ACC112 (cell line): ENCODE data around the gene HJV.
A peak's percentile ranks its signal among the peaks of the same experiment; 100 is the strongest.

Experiments
- H2AFZ ChIP-seq: fragments of 200-600 bp; sonication (generic); one replicate; pipeline ENCODE4 v1.6.0; 2017; ENCODE audit warnings: antibody characterized with exemption, low read length; ENCODE audit not compliant: unreplicated experiment
- H3K27ac ChIP-seq: fragments of 200-600 bp; sonication (generic); 2 replicates; pipeline ENCODE4 v1.5.1; 2014; ENCODE audit warnings: low read depth, mild to moderate bottlenecking, antibody characterized with exemption, low read length, moderate library complexity
- H3K27me3 ChIP-seq: fragments of 200-600 bp; sonication (generic); 2 replicates; pipeline ENCODE4 v1.6.1; 2014; ENCODE audit warnings: mild to moderate bottlenecking, antibody characterized with exemption, low read length, moderate library complexity, mixed read lengths; ENCODE audit not compliant: insufficient read depth
- H3K36me3 ChIP-seq: fragments of 200-600 bp; sonication (generic); 2 replicates; pipeline ENCODE4 v1.6.1; 2016; ENCODE audit warnings: mild to moderate bottlenecking, antibody characterized with exemption, low read length, moderate library complexity, mixed read lengths; ENCODE audit not compliant: insufficient read depth
- H3K4me1 ChIP-seq: fragments of 200-600 bp; sonication (generic); one replicate; pipeline ENCODE4 v1.6.1; 2016; ENCODE audit warnings: low read length, mixed read lengths; ENCODE audit not compliant: insufficient read depth, unreplicated experiment, control insufficient read depth
- H3K4me3 ChIP-seq: fragments of 200-600 bp; sonication (generic); 2 replicates; pipeline ENCODE4 v1.5.1; 2014; ENCODE audit warnings: mild to moderate bottlenecking, low read depth, low read length
- H3K79me2 ChIP-seq: fragments of 200-600 bp; sonication (generic); one replicate; pipeline ENCODE4 v1.6.0; 2016; ENCODE audit warnings: low read length; ENCODE audit not compliant: control insufficient read depth, unreplicated experiment, insufficient read depth

Gene HJV

DNA sequence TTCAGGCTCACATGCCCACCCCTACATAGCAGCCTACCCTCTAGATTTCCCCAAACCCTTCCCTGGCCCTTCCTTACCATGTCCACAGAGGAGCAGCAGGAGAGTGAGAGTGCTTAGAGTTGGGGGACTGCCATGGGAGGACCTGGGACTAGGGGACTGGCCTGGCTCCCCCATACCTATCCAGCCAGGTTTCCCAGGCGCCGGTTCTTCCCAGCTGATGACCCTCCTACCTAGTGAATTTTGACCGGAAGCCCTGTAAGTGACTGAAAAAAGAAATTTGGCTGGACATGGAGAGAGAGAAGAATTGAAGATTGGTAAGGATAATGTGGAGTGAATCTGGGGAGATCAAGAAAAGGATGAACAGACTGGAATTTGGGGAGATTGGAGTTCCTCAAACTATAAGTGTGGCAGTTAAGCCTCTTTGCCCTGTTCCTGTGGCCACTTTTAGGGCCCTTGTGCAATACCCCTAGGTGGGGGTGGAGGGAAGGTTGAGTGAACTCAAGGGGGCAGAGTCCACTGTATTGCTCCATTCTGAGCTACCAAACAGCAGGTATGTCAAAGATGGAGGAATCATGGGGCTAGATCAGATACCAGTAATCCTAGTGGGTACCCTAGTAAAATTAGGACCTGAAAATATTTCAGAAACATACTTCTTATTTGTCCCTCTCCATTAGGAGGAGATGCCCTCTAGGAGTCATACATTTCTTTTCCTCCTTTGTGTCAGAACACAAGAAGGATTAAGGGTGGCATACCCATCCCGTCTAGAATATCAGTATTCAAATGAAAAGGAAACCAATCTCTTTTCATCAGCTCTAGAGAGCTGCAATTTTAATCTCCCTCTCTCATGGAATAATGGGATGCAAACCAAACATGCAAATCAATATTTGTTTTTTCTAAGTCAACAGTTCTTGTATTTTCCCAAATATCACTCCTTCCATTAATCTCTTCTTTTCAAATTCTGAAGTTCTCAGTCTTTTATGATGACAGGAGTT is 1.2 kb downstream of the HJV start:
- no peak overlapping the region for H2AFZ ChIP-seq
- H3K27me3 ChIP-seq: peaks cover 46% of the 10 kb centered on the region
- no peaks in the 10 kb centered on the region for H3K4me1 ChIP-seq
- H3K27ac ChIP-seq: no peak overlapping the region
- no peaks in the 10 kb centered on the region for H3K79me2 ChIP-seq
- no peaks in the 10 kb centered on the region for H3K36me3 ChIP-seq
- H3K4me3 ChIP-seq: no peak overlapping the region

DNA sequence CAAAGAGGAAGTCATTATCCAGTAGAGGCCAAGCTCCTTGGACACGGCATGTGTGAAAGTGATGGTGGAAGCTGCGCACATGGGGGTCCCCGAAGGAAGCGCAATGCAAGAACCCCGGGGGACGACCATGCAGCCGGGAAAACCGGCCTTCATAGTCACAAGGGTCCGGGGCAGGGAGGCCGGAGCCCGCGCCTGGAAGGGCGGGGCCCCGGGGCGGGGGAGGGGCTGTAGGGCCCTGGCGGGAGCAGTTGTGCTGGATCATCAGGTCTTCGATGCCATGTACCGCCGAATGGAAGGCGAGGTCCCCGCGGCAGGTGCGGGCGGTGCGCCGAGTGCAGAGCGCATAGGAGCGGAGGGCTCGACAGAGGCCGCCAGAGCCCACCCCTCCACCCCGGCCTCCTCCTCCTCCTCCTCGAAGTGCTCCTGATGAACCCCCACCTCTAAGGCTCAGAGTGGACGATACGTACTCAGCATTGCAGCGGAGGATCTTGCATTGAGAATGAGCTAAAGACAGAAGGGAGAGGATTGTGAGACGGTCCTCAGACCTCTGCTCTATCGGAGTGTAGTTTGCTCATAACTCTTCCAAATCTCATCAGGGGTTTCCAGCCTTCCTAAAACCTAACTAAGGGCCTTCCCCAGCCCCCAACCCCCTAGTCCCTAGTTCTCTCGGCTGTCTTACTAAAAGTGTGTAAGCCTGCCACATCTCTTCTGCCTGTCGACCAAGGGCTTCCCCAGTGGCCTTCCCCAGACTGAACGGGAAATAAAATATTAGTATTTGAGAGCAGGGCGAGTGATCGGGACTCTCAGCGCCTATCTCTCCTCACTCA is 2.1 kb downstream of the HJV start:
- Histone ChIP-seq H3K36me3 (no peaks in the 10 kb centered on the region), H3K27ac (no peak overlapping the region), H2AFZ (no peak overlapping the region), H3K4me1 (no peaks in the 10 kb centered on the region), H3K4me3 (no peak overlapping the region), H3K27me3 (peaks cover 46% of the 10 kb centered on the region), H3K79me2 (no peaks in the 10 kb centered on the region)

DNA sequence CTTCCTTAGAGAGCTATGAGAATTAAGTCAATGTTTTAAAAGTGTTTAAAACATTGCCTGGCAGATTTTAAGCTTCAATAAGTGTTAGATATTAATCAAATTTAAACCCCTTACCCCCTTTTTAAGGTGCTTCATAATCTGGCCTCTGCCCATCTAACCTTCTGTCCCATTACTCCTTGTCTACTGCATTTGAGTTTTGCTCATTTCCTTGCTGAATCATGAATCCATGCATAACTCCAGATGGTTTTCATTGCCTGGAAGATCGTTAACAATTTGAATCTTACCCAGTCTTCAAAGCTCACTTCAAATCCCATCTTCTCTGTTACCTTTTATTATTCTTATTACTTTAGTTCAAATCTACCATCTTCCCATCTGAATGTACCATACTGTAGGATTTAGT is 4.6 kb downstream of the HJV start:
- Histone ChIP-seq H3K27me3 (peaks cover 42% of the 10 kb centered on the region), H3K27ac (no peak overlapping the region), H3K4me1 (peaks cover 9% of the 10 kb centered on the region), H3K79me2 (no peaks in the 10 kb centered on the region), H3K36me3 (no peaks in the 10 kb centered on the region), H3K4me3 (no peak overlapping the region), H2AFZ (no peak overlapping the region)

DNA sequence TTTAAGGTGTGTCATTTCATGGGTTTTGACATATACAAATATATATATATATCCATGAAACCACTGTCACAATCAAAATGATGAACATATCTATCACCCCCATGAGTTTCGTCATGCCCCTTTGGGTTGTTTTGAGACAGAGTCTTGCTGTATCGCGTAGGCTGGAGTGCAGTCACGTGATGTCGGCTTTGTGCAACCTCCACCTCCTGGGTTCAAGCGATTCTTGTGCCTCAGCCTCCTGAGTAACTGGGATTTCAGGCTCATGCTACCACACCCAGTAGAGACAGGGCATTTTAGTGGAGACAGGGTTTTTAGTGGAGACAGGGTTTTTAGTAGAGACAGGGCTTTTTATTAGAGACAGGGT is 8.0 kb downstream of the HJV start:
- Histone ChIP-seq H2AFZ (peak overlapping the region; percentile 79), H3K4me3 (no peak overlapping the region), H3K4me1 (peaks cover 9% of the 10 kb centered on the region), H3K27me3 (peaks cover 8% of the 10 kb centered on the region), H3K79me2 (no peaks in the 10 kb centered on the region), H3K36me3 (no peaks in the 10 kb centered on the region), H3K27ac (no peak overlapping the region; the same call in 1 of the 2 replicates)

DNA sequence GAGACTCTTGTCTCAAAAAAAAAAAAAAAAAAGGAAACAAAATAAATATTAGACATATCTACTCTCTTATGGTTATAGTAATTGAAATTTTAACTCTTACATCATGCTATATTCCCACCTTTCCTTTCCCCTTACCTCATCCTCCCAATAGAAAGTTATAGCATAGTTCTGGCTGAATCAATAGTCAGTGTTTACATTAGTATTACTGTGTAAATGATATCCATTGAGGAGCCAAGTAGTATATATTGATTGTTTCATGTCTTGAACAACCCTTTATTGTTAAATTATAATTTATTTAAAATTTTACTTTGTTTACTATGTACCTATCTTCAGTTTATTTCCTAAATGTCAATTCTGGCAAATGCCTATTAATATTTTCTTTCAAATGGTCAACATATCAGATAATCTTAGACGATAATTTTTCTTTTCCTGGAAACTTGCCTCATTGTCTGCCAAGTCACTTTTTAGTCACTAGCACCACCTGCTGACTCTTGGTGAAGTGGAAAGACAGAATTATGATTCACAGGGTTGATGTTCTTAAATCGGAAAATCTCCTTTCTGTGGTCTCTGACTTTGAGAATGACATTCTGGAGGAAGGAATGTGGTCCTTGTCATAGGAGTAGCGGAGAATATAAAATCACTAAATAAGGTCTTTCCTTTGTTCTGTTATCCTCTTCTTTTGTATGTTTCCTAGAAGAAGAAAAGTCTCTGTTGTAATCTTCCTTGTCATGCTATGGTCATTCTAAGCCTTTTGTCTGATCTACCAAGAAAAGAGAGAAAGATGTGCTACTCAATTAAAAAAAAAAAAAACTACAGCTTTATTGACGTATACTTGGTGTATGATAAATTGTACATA is 8.6 kb downstream of the HJV start:
- Histone ChIP-seq H3K27me3 (peaks cover 2% of the 10 kb centered on the region; the same call in 1 of the 2 replicates), H3K36me3 (no peaks in the 10 kb centered on the region), H3K79me2 (no peaks in the 10 kb centered on the region), H3K27ac (peak overlapping the region; percentile 10; the same call in 1 of the 2 replicates), H2AFZ (peak overlapping the region; percentile 79), H3K4me3 (no peak overlapping the region), H3K4me1 (peaks cover 9% of the 10 kb centered on the region)

DNA sequence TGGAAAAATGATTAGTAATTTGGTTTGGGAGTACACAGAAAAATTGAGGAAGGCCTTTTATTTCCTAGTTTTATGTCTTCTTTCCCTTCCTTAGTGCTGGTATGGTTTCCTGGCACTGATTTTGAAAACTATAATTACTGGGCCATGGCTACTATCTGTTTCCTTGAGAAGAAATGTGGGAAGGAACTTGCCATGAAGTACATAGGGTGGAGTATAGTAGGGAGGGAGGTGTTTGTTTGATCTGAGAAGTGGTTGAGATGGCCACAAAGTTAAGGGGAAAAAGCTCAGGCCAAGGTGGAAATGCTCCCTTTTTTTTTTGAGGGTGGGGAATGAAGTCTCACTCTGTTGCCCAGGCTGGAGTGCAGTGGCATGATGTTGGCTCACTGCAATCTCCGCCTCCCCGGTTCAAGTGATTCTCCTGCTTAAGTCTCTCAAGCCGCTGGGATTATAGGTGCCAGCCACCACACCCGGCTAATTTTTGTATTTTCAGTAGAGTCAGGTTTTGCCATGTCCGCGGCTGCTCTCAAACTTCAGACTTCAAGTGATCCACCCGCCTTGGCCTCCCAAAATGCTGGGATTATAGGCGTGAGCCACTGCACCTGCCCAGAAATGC is 11.3 kb downstream of the HJV start:
- no peaks in the 10 kb centered on the region for H3K79me2 ChIP-seq
- no peak overlapping the region for H3K27ac ChIP-seq
- H2AFZ ChIP-seq: no peak overlapping the region
- no peak overlapping the region for H3K4me3 ChIP-seq
- H3K27me3 ChIP-seq: no peaks in the 10 kb centered on the region
- no peaks in the 10 kb centered on the region for H3K36me3 ChIP-seq
- H3K4me1 ChIP-seq: peaks cover 11% of the 10 kb centered on the region

DNA sequence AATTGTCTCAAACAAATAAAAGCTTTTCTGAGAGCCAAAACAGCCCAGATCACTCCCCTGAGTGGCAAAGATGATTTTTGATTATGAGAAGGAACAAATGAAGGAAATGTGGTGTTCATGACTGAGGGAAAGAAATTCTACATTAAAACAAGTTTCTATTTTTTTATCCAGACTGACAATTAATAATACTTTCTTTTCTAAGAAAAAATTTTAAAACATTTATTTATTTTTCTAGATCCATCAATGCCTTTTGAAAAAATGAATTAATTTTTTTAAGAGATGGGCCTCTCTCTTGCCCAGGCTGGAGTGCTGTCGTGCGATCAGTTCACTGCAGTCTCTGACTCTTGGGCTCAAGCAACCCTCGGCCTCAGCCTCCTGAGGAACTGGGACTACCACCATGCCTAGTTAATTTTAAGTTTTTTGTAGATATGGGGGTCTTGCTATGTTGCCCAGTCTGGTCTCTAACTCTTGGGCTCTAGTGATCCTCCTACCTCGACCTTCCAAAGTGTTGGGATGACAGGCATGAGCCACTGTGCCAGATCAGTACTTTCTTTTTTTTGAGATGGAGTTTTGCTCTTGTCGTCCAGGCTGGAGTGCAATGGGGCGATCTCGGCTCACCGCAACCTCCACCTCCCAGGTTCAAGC is 13.9 kb downstream of the HJV start:
- no peak overlapping the region; the same call in 1 of the 2 replicates for H3K27ac ChIP-seq
- no peak overlapping the region for H3K4me3 ChIP-seq
- H3K36me3 ChIP-seq: no peaks in the 10 kb centered on the region
- no peaks in the 10 kb centered on the region for H3K27me3 ChIP-seq
- H3K79me2 ChIP-seq: no peaks in the 10 kb centered on the region
- H2AFZ ChIP-seq: no peak overlapping the region
- H3K4me1 ChIP-seq: peaks cover 3% of the 10 kb centered on the region

DNA sequence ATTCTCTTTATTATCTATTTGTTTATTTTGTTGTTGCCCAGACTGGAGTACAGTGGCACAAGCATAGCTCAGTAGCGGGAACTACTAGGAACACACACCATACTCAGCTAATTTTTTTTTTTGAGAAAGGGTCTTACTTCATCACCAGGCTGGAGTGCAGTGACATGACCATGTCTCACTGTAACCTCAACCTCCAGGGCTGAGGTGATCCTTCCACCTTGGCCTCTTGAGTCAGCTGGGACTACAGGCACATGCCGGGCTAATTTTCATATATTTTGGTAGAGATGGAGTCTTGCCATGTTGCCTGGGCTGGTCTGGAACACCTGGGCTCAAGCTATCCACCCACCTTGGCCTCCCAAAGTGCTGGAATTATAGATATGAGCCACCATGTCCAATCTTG is 19.8 kb downstream of the HJV start:
- H3K4me3 ChIP-seq: no peak overlapping the region
- peaks cover 24% of the 10 kb centered on the region for H3K4me1 ChIP-seq

DNA sequence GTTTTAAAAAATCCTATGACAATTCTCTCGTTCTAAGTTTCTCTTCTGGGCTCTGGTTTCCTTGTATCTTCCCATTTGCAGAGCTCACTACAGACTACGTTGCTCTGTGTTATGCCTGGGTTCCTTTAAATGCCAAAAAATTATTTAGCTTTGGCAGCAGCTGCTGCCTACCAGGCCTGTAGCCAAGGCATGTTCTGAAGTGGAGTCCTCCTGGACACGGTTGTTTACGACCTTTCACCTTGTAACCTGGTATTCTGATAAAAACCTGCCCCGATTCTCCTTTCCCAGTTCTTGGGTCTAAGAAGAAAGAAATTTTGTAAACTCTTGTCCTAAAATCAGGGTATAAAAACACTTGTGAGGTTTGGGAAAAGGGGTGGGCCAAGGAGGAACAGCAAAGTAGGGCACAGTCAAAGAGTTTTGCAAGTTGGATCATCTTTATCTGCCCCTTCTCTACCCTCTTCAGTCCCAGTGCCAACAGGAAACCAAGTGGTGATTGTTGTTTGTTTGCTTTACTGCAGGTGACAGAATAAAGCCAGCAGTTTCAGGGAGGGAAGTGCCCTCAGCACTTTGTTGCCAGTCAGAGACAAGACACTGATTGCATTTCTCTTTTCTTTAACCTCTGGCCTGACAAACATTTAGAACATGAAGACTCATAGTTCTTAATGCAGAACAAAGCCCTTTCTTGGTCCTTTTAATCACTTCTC is 22.1 kb downstream of the HJV start:
- H3K27me3 ChIP-seq: no peaks in the 10 kb centered on the region
- H3K36me3 ChIP-seq: peaks cover 14% of the 10 kb centered on the region
- peaks cover 22% of the 10 kb centered on the region for H3K79me2 ChIP-seq
- peak overlapping the region; percentile 11; the same call in 1 of the 2 replicates for H3K4me3 ChIP-seq
- peak overlapping the region; percentile 79 for H2AFZ ChIP-seq
- H3K27ac ChIP-seq: peak overlapping the region; percentile 27; the same call in 1 of the 2 replicates
- peaks cover 24% of the 10 kb centered on the region for H3K4me1 ChIP-seq

More for the DNA sequence above, 19.8 kb downstream of the HJV start:
- Histone ChIP-seq H3K27ac (0 out of 2 replicates have a peak overlapping the region, but pooled peaks have one; percentile 19), H2AFZ (no peak overlapping the region), H3K36me3 (no peaks in the 10 kb centered on the region), H3K27me3 (no peaks in the 10 kb centered on the region), H3K79me2 (peaks cover 2% of the 10 kb centered on the region)
